Esophagus muscularis mucosa (tissue), 4 donors: Measurements from ENCODE around the gene STK33.
"Not testable (repeated sequence)": the region's sequence is repeated elsewhere in the genome, so short reads cannot be mapped to it uniquely, and the experiment has no call there.

Experiments
- EP300 ChIP-seq: sonication (generic); formaldehyde crosslinking; IDR thresholded peaks from one replicate; pipeline ENCODE4 v1.6.1; 2017; ENCODE audit warnings: antibody characterized with exemption
- POLR2AphosphoS5 ChIP-seq, 2 donors: sonication (generic); formaldehyde crosslinking; IDR thresholded peaks; one replicate each; pipeline ENCODE4 v1.6.1; 2017; ENCODE audit warnings: antibody characterized with exemption in 2 of 2
- TF ChIP-seq, protein P1 (sequence below), 3 experiments: fragments of 200-600 bp in 2 of 3; fragments of 450-650 bp in 1 of 3; sonication (generic) in 2 of 3; IDR thresholded peaks; one replicate each; pipeline ENCODE4 v1.5.1; 2017 to 2019; ENCODE audit warnings: antibody characterized with exemption in 3 of 3, mild to moderate bottlenecking in 2 of 3, moderate library complexity in 1 of 3

DNA sequence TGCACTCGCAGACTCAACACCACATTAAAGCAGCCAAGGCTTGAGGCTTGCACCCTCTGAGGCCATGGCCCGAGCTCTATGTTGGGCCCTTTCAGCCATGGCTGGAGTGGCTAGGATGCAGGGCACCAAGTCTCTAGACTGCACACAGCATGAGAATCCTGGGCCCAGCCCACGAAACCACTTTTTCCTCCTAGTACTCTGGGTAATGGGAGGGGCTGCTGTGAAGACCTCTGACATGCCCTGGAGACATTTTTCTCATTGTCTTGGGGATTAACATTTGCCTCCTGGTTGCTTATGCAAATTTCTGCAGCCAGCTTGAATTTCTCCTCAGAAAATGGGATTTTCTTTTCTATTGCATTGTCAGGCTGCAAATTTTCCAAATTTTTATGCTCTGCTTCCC, 127.1 kb downstream of the STK33 start:
- TF ChIP-seq POLR2AphosphoS5 (IDR thresholded peaks at IDR 0.05); EP300: not testable (repeated sequence)
- TF ChIP-seq, protein P1, sequence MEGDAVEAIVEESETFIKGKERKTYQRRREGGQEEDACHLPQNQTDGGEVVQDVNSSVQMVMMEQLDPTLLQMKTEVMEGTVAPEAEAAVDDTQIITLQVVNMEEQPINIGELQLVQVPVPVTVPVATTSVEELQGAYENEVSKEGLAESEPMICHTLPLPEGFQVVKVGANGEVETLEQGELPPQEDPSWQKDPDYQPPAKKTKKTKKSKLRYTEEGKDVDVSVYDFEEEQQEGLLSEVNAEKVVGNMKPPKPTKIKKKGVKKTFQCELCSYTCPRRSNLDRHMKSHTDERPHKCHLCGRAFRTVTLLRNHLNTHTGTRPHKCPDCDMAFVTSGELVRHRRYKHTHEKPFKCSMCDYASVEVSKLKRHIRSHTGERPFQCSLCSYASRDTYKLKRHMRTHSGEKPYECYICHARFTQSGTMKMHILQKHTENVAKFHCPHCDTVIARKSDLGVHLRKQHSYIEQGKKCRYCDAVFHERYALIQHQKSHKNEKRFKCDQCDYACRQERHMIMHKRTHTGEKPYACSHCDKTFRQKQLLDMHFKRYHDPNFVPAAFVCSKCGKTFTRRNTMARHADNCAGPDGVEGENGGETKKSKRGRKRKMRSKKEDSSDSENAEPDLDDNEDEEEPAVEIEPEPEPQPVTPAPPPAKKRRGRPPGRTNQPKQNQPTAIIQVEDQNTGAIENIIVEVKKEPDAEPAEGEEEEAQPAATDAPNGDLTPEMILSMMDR (IDR thresholded peaks at IDR 0.05): not testable (repeated sequence)
